ENCODE data around the gene RGS11.

Gene RGS11

DNA sequence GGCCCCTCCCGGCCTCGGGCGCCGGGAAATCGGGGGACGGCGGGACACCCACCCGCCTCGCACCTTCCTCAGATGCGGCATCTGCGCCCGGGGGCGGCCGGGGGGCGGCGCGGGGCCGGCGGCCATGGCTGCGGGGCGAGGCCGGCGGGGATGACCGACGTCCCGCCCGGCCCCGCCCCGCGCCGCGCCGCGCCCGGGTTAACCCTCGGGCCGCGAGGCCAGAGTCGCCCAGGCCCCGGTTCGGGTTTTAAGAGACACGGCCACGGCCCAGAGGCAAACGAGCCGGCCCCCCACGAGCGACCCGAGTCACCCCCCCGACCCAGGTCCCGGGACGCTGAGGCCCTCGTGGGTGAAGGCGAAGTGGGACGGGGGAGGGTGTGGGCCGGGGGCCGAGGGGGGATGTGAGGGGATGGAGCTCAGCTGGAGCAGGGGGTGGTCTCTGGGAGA lies at the start of gene RGS11:
TSS of gene RGS11 (minus strand) at position 159 of the 447 bp plus-strand sequence. CDS start at position 126, 33 bp downstream.
- TF ChIP-seq, protein P1, sequence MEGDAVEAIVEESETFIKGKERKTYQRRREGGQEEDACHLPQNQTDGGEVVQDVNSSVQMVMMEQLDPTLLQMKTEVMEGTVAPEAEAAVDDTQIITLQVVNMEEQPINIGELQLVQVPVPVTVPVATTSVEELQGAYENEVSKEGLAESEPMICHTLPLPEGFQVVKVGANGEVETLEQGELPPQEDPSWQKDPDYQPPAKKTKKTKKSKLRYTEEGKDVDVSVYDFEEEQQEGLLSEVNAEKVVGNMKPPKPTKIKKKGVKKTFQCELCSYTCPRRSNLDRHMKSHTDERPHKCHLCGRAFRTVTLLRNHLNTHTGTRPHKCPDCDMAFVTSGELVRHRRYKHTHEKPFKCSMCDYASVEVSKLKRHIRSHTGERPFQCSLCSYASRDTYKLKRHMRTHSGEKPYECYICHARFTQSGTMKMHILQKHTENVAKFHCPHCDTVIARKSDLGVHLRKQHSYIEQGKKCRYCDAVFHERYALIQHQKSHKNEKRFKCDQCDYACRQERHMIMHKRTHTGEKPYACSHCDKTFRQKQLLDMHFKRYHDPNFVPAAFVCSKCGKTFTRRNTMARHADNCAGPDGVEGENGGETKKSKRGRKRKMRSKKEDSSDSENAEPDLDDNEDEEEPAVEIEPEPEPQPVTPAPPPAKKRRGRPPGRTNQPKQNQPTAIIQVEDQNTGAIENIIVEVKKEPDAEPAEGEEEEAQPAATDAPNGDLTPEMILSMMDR (IDR thresholded peaks at IDR 0.05; ENCODE audit: low read depth, low read length, missing control alignments), result no peak
- in situ Hi-C loops (cut with HindIII; ENCODE audit: low sequenced_read_pairs), result no loop called here
- H3K4me3 ChIP-seq (ENCODE audit: low read depth, low read length), result peak within 1 kb of the TSS; percentile 29
- no peak for DNase-seq (ENCODE audit: low read depth)

DNA sequence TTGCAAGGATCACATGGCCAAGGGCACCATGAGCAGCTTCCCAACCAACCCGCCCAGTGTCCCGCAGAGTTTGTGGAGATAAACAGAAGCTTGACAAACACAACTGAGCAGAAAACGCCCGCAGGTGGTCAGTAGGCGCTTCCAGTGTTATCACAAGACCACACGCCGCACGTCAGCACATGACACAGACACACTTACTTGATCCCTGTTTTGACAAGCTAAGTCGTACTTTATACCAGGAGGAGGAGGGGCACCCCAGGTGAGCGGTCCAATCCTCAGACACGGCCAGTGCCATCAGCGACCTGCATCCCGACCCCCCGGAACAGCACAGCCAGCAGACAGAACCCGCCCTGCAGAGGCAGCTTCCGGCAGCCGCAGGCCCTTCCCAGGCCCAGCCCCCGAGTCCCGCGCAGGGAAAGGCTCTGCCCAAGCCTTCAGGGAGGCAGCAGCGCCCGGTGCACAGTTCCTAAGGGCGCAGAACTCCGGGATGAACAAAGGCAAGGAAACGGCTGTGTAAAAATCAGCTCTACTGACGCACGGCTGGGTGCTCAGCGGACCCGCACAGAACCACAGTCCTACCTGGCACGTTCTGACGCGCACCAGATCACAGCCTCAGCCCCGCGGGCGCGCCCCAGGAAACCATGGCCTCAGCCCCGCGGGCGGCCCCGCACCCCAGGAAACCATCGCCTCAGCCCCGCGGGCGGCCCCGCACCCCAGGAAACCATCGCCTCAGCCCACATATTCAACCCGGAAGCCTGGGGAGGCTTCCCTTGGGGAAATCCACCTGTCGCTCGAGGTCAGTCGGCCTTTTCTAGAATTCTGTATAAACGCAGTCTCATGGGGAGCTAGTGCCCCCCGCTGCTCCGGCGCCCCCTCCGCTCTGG lies 48.9 kb upstream of the RGS11 start:
- no peak overlapping the region for H3K4me3 ChIP-seq (ENCODE audit: low read depth, low read length)
- in situ Hi-C loops (cut with HindIII; ENCODE audit: low sequenced_read_pairs), result loop anchor here (5.0 kb wide), 1 partner anchor 38 kb away; no protein-coding TSS in a partner anchor
- TF ChIP-seq, protein P1 (IDR thresholded peaks at IDR 0.05; ENCODE audit: low read depth, low read length, missing control alignments), result no peak
- no peak for DNase-seq (ENCODE audit: low read depth)

DNA sequence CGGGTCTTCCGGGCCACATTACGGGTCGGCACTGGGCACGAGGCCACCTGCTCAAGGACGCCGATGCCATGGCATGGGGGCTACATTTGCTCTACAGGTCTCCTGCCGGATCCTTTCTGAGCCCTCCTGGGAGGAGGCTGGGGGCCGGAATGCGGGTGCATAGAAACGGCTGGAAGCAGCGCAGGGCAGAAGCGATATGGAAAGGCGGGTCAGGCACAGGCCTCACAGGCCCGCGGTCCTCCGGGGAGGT lies 48.4 kb upstream of the RGS11 start:
- TF ChIP-seq, protein P1 (IDR thresholded peaks at IDR 0.05; ENCODE audit: low read depth, low read length, missing control alignments), result no peak
- no peak for DNase-seq (ENCODE audit: low read depth)
- no peak overlapping the region for H3K4me3 ChIP-seq (ENCODE audit: low read depth, low read length)
- in situ Hi-C loops (cut with HindIII; ENCODE audit: low sequenced_read_pairs), result loop anchor here (5.0 kb wide), 1 partner anchor 38 kb away; no protein-coding TSS in a partner anchor

DNA sequence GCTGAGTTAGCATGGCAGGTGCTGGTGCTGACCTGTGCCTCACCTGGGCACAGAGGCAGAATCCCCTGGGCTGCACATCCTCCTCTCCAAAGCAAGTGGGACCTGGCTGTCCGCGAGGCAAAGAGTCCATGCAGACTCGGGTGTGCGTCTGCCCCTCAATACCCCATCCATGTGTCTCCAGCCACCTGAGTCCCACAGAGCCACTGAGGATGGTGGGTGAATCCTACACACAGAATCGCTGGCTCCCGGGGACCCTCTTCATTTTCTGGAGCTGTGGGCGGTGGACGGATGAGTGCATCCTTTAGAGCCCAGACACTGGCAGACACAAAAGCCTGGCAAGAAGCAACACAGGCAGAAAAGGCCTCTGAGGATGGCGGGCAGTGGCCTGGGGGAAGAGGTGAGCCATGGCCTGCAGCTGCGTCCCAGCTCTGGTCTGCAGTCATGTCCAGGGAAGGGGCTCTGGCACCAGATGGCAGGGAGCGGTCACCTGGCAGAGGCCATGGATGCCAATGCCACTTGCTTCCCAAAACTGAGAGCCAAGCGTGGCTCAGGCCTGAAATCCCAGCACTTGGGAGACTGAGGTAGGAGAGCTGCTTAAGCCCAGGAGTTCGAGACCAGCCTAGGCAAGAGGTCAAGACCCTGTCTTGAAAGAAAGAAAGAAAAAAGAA lies 46.9 kb upstream of the RGS11 start:
- H3K4me3 ChIP-seq (ENCODE audit: low read depth, low read length), result no peak overlapping the region
- in situ Hi-C loops (cut with HindIII; ENCODE audit: low sequenced_read_pairs), result loop anchor here (5.0 kb wide), 1 partner anchor 40 kb away; no protein-coding TSS in a partner anchor
- TF ChIP-seq, protein P1 (IDR thresholded peaks at IDR 0.05; ENCODE audit: low read depth, low read length, missing control alignments), result no peak
- no peak for DNase-seq (ENCODE audit: low read depth)

DNA sequence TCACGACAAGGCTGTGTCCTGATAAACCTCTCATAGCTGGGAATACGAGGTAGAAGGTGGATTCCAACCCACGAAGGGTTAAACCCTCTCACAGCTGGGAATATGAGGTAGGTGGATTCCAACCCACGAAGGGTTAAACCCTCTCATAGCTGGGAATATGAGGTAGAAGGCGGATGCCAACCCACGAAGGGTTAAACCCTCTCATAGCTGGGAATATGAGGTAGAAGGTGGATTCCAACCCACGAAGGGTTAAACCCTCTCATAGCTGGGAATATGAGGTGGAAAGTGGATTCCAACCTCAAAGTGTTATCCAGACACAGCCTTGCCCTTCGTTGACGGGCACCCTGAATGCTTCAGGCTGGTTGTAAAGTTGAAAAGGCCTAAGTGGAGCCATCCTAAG lies 45.8 kb upstream of the RGS11 start:
- in situ Hi-C loops (cut with HindIII; ENCODE audit: low sequenced_read_pairs), result loop anchor here (5.0 kb wide), 1 partner anchor 41 kb away; no protein-coding TSS in a partner anchor
- TF ChIP-seq, protein P1 (IDR thresholded peaks at IDR 0.05; ENCODE audit: low read depth, low read length, missing control alignments), result no peak
- DNase-seq (ENCODE audit: low read depth), result no peak
- no peak overlapping the region for H3K4me3 ChIP-seq (ENCODE audit: low read depth, low read length)

DNA sequence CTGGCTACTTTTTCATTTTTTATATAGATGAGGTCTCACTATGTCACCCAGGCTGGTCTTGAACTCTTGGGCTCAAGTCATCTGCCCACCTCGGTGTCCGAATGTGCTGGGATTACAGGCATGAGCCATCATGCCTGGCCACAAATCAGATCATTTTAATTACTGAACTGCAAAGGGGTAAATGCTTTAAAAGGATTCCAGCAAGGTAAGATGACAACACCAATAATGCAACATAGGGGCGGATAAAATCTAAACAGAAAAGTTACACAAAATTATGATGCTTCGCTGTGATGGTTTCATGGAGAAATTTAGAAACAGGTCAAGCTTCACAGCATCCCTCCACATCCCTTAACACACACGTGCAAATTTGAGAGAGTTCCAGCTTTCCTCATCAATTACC lies 44.5 kb upstream of the RGS11 start:
- no peak for DNase-seq (ENCODE audit: low read depth)
- H3K4me3 ChIP-seq (ENCODE audit: low read depth, low read length), result no peak overlapping the region
- in situ Hi-C loops (cut with HindIII; ENCODE audit: low sequenced_read_pairs), result loop anchor here (5.0 kb wide), 1 partner anchor 42 kb away; no protein-coding TSS in a partner anchor
- TF ChIP-seq, protein P1 (IDR thresholded peaks at IDR 0.05; ENCODE audit: low read depth, low read length, missing control alignments), result no peak

Data from astrocyte of the cerebellum (primary cell).